ENCODE data around the gene SLC18A2. TPM values are rescaled to one million over a fixed set of nuclear protein-coding genes. Genes with fewer than 3 reads are reported as not detected.

SLC18A2 gene
- total and polyA plus RNA-seq, 2 of the 8 experiments (the other 6 are each of a cell fraction or from before 2014, with no cell fraction given), result 6.5 to 7.0 TPM

GRCh38 chr10:117273980-117274379 is 33.1 kb downstream of the SLC18A2 start:
- CTCF ChIA-PET (ENCODE audit: partially characterized antibody), result interaction anchor here (0.6 to 0.7 kb wide), 2 partner anchors 58 to 814 kb away, joined by 3 read pairs; no protein-coding TSS in a partner anchor
- H3K9me3 ChIP-seq (ENCODE audit: insufficient read depth in 2 of 2, low read depth in 1 of 2, low read length in 1 of 2), result no peaks in the 10 kb centered on the region

More at GRCh38 chr10:117273980-117274379, 33.1 kb downstream of the SLC18A2 start:
- Histone ChIP-seq H3K56ac (replicated peaks; ENCODE audit: insufficient read length, low read depth, low read length) (no peak overlapping the region), H3K4me3 (ENCODE audit: extremely low read depth in 1 of 4, insufficient read depth in 2 of 4, low read depth in 3 of 4, low read length in 4 of 4) (no peak overlapping the region), H3K23ac (ENCODE audit: insufficient read length) (no peak overlapping the region), H2BK20ac (ENCODE audit: low read length) (no peak overlapping the region), H4K8ac (ENCODE audit: extremely low read depth, insufficient read depth, low read length) (no peak overlapping the region), H3K36me3 (ENCODE audit: control insufficient read depth in 2 of 4, insufficient read depth in 4 of 4, low read length in 3 of 4) (no peaks in the 10 kb centered on the region), H3K27me3 (replicated peaks in 1 of 4; ENCODE audit: control insufficient read depth in 3 of 4, extremely low read depth in 1 of 4, insufficient read depth in 3 of 4, low read length in 3 of 4) (no peaks in the 10 kb centered on the region), H3K27ac (ENCODE audit: low read depth, low read length) (no peak overlapping the region), H3K79me1 (ENCODE audit: low read depth, low read length) (no peaks in the 10 kb centered on the region), H3K79me2 (ENCODE audit: control insufficient read depth in 1 of 2, insufficient read depth in 2 of 2, low read length in 2 of 2) (no peaks in the 10 kb centered on the region), H2BK15ac (ENCODE audit: low read length) (no peak overlapping the region), H3K18ac (ENCODE audit: extremely low read depth, low read length) (no peak overlapping the region), H4K20me1 (replicated peaks in 1 of 2; ENCODE audit: control insufficient read depth in 1 of 2, insufficient read depth in 2 of 2, low read length in 2 of 2) (peaks cover 0 to under 1% of the 10 kb centered on the region in 2 experiments), H2AK5ac (ENCODE audit: low read depth, low read length) (no peak overlapping the region), H3K4ac (replicated peaks; ENCODE audit: insufficient read length, low read depth, low read length) (no peak overlapping the region), H2BK5ac (ENCODE audit: low read depth, low read length) (no peak overlapping the region), H4K91ac (replicated peaks; ENCODE audit: insufficient read length, low read length) (no peak overlapping the region), H3K9ac (replicated peaks in 1 of 4; ENCODE audit: extremely low read depth in 1 of 4, low read depth in 3 of 4, low read length in 3 of 4) (no peak overlapping the region), H4K5ac (ENCODE audit: insufficient read length, low read depth, low read length) (no peak overlapping the region), H2BK120ac (replicated peaks; ENCODE audit: low read depth, low read length) (no peak overlapping the region), H3K14ac (ENCODE audit: insufficient read length) (no peak overlapping the region), H2BK12ac (ENCODE audit: low read depth, low read length) (no peak overlapping the region), H2AFZ (ENCODE audit: low read length) (no peak overlapping the region), H3K4me2 (ENCODE audit: insufficient read depth in 1 of 2, low read depth in 2 of 2, low read length in 2 of 2) (no peak overlapping the region), H3K4me1 (replicated peaks in 1 of 4; ENCODE audit: control insufficient read depth in 3 of 4, insufficient read depth in 4 of 4, low read length in 3 of 4) (no peaks in the 10 kb centered on the region), H3K23me2 (ENCODE audit: low read depth, low read length) (no peaks in the 10 kb centered on the region)
- DNase-seq (ENCODE audit: low read depth in 1 of 2, low spot score in 2 of 2), result no peak
- FAIRE-seq, result no peak
- 97% methylated on average over 3 of the region's 3 CpGs; no CpG with 5 or more reads in 1 of the 2 experiments for WGBS, 2 experiments (ENCODE audit: extremely low coverage in 1 of 2, insufficient coverage in 1 of 2, insufficient read length in 1 of 2, insufficient replicate concordance in 2 of 2, low coverage in 1 of 2, low lambda C conversion rate in 2 of 2, missing lambda C conversion rate in 1 of 2)
- POLR2A ChIA-PET (ENCODE audit: partially characterized antibody), result no interaction called here
- TF ChIP-seq JUND (IDR thresholded peaks at IDR 0.05; ENCODE audit: low read length), result no peak
- TF ChIP-seq KDM4A (IDR thresholded peaks at IDR 0.05; ENCODE audit: low read depth, low read length, severe bottlenecking), result no peak
- peak; percentile 31; the same call in 1 of the 2 replicates for TF ChIP-seq CEBPB (IDR thresholded peaks at IDR 0.05; ENCODE audit: low read depth, low read length)
